Upper lobe of right lung (tissue), 1 donor: ENCODE measurements around the gene C1S. TPM values are rescaled to one million over a fixed set of nuclear protein-coding genes. Genes with fewer than 3 reads are reported as not detected.

Source experiments
- ATAC-seq: fragments of 200-7000 bp; cut with Tn5 transposase; one replicate; pipeline ENCODE4 v1.9.1; 2020; ENCODE audit warnings: mild to moderate bottlenecking, moderate library complexity
- DNase-seq: peaks from one replicate; pipeline ENCODE4 v3.0.0-alpha.2; 2020
- H3K27ac ChIP-seq: fragments of 200-600 bp; one replicate; pipeline ENCODE4 v1.8.0; 2022
- H3K27me3 ChIP-seq: fragments of 200-600 bp; one replicate; pipeline ENCODE4 v1.8.0; 2022; ENCODE audit warnings: mild to moderate bottlenecking
- H3K36me3 ChIP-seq: fragments of 200-600 bp; one replicate; pipeline ENCODE4 v1.8.0; 2022
- H3K4me1 ChIP-seq: fragments of 200-600 bp; one replicate; pipeline ENCODE4 v1.8.0; 2022
- H3K4me3 ChIP-seq: fragments of 200-600 bp; one replicate; pipeline ENCODE4 v1.8.0; 2022; ENCODE audit warnings: mild to moderate bottlenecking
- H3K9me3 ChIP-seq: fragments of 200-600 bp; one replicate; pipeline ENCODE4 v1.8.0; 2022
- CTCF ChIP-seq: fragments of 200-600 bp; IDR thresholded peaks from one replicate; pipeline ENCODE4 v1.8.0; 2022; ENCODE audit warnings: antibody characterized with exemption
- intact Hi-C: fragments of 100-400 bp; cut with DNase I; formaldehyde crosslinking; loops from one replicate; pipeline ENCODE4 v1.11.0; 2022
- total RNA-seq: library from RNA; stranded (reverse); fragmentation: NEBNext Ultra II Directional; extraction: Animal tissue kit (Norgen Biotek cat#: 25700); gene quantifications from one replicate; pipeline ENCODE4 v1.2.1, GENCODE V29; 2021
- donor health status: DM: no; HTN: yes; CAD: no; lungs with severe emphysema.

Gene C1S
- total RNA-seq, 1 donor from 2014 or later = 321 TPM

GRCh38 chr12:7096979-7097378 lies 36.5 kb downstream of the C1S start:
- ATAC-seq (no peak), DNase-seq (peak; percentile 62)
- intact Hi-C loops = loop anchor here (5.0 kb wide), 1 partner anchor 35 kb away; the partner anchor contains the start of gene C1S
- Histone ChIP-seq H3K27ac (no peak overlapping the region), H3K27me3 (no peaks in the 10 kb centered on the region), H3K9me3 (no peaks in the 10 kb centered on the region), H3K4me1 (peaks cover 18% of the 10 kb centered on the region), H3K4me3 (no peak overlapping the region), H3K36me3 (peaks cover 38% of the 10 kb centered on the region)
- TF ChIP-seq CTCF = no peak

DNA sequence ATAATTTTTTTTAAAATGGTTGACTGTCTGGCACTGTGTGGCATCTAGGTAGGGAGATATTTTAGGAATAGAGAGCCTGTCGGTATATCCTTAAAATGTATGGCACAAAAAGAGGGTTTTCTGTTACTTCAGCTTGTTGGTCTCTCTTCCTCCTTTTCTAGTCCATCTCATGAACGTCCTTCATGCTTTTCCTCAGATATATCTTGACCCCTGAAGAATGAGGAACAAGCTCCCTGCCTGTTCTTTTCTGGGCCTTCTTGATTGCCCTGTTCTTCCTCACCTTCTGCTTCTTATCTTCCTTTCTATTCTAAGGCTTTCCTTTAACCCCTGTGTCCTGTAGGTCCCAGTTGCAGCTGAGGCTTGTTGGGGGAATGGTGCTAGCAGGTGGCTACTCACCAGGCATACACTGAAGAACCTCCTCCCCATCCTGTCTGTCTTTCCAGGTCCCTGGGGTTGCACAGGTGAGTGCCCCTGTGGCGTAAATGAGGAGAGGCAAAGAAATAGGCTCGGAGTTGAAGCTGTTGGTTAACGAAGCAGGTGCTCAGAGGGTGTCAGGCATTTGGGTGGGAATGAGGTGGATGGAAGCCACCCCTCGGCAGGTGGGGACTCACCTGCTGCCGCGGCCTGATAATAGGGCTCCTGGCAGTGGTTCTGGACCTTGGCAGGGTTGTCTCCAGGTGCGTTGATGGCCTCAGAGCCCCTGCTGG lies 38.9 kb downstream of the C1S start:
- DNase-seq (peak; percentile 28), ATAC-seq (peak; percentile 25)
- H3K36me3 ChIP-seq = peaks cover 60% of the 10 kb centered on the region
- H3K4me3 ChIP-seq = no peak overlapping the region
- no peak overlapping the region for H3K27ac ChIP-seq
- H3K9me3 ChIP-seq = no peaks in the 10 kb centered on the region
- TF ChIP-seq CTCF = no peak
- intact Hi-C loops = loop anchor here (5.0 kb wide), 1 partner anchor 37 kb away; the partner anchor contains the start of gene C1S
- no peaks in the 10 kb centered on the region for H3K27me3 ChIP-seq
- peaks cover 3% of the 10 kb centered on the region for H3K4me1 ChIP-seq

GRCh38 chr12:7100239-7100638 lies 39.7 kb downstream of the C1S start:
- H3K36me3 ChIP-seq = peaks cover 63% of the 10 kb centered on the region
- ATAC-seq = no peak
- no peaks in the 10 kb centered on the region for H3K27me3 ChIP-seq
- no peaks in the 10 kb centered on the region for H3K4me1 ChIP-seq
- no peak overlapping the region for H3K4me3 ChIP-seq
- H3K27ac ChIP-seq = no peak overlapping the region
- H3K9me3 ChIP-seq = no peaks in the 10 kb centered on the region
- intact Hi-C loops = loop anchor here (10.0 kb wide), 1 partner anchor 155 kb away; the partner anchor contains the start of genes C12orf57 and RNU7-1
- no peak for DNase-seq
- no peak for TF ChIP-seq CTCF

DNA sequence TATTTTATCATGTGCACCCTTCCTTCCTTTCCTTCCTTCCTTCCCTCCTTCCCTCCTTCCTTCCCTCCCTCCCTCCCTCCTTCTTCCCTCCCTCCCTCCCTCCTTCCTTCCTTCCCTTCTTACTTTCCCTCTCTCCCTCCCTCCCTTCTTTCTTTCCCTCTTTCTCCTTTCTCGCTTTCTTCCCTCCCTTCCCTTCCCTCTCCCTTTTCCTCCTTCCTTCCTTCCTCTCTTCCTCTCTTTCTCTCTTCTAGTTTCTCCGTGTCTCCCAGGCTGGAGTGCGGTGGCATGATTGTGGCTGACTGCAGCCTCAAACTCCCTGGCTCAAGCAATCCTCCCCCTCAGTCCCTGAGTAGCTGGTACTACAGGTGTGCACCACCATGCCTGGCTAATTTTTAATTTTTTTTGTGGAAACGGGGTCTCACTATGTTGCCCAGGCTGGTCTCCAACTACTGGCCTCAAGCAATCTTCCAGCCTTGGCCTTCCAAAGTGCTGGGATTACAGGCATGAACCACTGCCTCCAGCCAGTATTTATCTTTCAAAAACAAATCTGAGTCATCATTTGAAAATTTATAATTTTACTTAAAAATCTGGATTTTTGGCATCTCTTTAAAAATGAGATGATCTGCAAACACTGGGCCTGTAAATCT lies 40.7 kb downstream of the C1S start:
- H3K9me3 ChIP-seq = no peaks in the 10 kb centered on the region
- H3K27ac ChIP-seq = no peak overlapping the region
- H3K4me1 ChIP-seq = no peaks in the 10 kb centered on the region
- TF ChIP-seq CTCF = no peak
- no peaks in the 10 kb centered on the region for H3K27me3 ChIP-seq
- no peak overlapping the region for H3K4me3 ChIP-seq
- peaks cover 63% of the 10 kb centered on the region for H3K36me3 ChIP-seq
- DNase-seq = peak; percentile 3
- intact Hi-C loops = loop anchor here (10.0 kb wide), 1 partner anchor 156 kb away; the partner anchor contains the start of genes C12orf57 and RNU7-1
- no peak for ATAC-seq

DNA sequence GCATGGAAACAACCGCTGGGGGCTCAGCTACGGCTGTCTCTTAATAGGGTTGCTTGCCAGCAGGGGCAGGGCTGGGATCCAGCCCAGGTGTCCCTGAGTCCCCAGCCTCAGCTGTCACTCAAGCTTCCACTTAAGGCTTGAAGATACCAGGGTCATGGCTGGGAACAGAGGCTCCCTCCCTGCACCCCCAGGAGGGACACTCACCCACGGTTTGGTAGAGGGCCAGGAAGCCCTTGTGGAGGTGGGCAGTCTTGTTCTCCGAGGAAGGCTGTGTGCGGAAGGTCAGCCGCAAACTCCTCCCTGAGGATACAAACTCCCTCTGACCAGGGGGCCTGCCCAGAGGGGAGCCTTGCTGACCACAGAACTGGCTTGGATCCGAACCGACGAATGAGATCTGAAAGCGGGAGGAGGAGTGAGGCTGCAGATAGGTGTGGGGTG lies 41.2 kb downstream of the C1S start:
- Histone ChIP-seq H3K4me3 (no peak overlapping the region), H3K27me3 (no peaks in the 10 kb centered on the region), H3K36me3 (peaks cover 63% of the 10 kb centered on the region), H3K27ac (no peak overlapping the region), H3K4me1 (peaks cover 2% of the 10 kb centered on the region), H3K9me3 (no peaks in the 10 kb centered on the region)
- intact Hi-C loops = loop anchor here (10.0 kb wide), 1 partner anchor 157 kb away; the partner anchor contains the start of genes C12orf57 and RNU7-1
- no peak for TF ChIP-seq CTCF
- no peak for ATAC-seq
- peak; percentile 45 for DNase-seq
